Naive thymus-derived CD4-positive, alpha-beta T cell (primary cell): ENCODE results near the gene TTC39A. TPM values are rescaled to one million over a fixed set of nuclear protein-coding genes. Genes with fewer than 3 reads are reported as not detected.

ENCODE experiments used
- ATAC-seq: fragments of 150-1000 bp; cut with Tn5 transposase; 2 replicates; pipeline ENCODE4 v1.10.0; 2021; ENCODE audit warnings: mild to moderate bottlenecking, moderate library complexity
- CTCF ChIA-PET: fragments of 350-600 bp; sonication (Branson Sonifier 250); formaldehyde crosslinking; loops from one replicate; lab custom pipeline; 2021; ENCODE audit warnings: antibody characterized with exemption; lab: Charles Lee
- POLR2A ChIA-PET: fragments of 350-600 bp; sonication (Branson Sonifier 250); formaldehyde crosslinking; loops from one replicate; lab custom pipeline; 2021; ENCODE audit warnings: antibody characterized with exemption, inconsistent platforms; lab: Charles Lee
- DNase-seq, 9 donors: peaks; one replicate each; pipeline versions ENCODE4 v3.0.0 to v3.0.0-alpha.2; 2020 to 2022; ENCODE audit warnings: mixed read lengths in 1 of 9
- H3K27ac ChIP-seq: one replicate; pipeline ENCODE4 v1.7.0; 2013; ENCODE audit warnings: mild to moderate bottlenecking, low read depth, low read length, moderate library complexity
- H3K27me3 ChIP-seq, 2 donors: one replicate each; pipeline ENCODE4 v1.7.0; 2013; ENCODE audit warnings: low read length in 2 of 2, mild to moderate bottlenecking in 2 of 2, moderate library complexity in 2 of 2; ENCODE audit not compliant: control insufficient read depth in 2 of 2, insufficient read depth in 2 of 2
- H3K36me3 ChIP-seq, 3 experiments: 1 replicate in 2 of 3; 2 replicates in 1 of 3; pipeline ENCODE4 v1.7.0; 2013; ENCODE audit warnings: low read length in 3 of 3, mild to moderate bottlenecking in 3 of 3, moderate library complexity in 1 of 3; ENCODE audit not compliant: insufficient read depth in 3 of 3, control insufficient read depth in 2 of 3
- H3K4me1 ChIP-seq, 2 donors: one replicate each; pipeline ENCODE4 v1.7.0; 2013; ENCODE audit warnings: low read length in 2 of 2, mild to moderate bottlenecking in 2 of 2, moderate library complexity in 1 of 2; ENCODE audit not compliant: control insufficient read depth in 2 of 2, insufficient read depth in 2 of 2
- H3K4me3 ChIP-seq: 2 replicates; pipeline ENCODE4 v1.7.0; 2013; ENCODE audit warnings: mild to moderate bottlenecking, low read length
- H3K9me3 ChIP-seq, 3 experiments: 1 replicate in 2 of 3; 2 replicates in 1 of 3; pipeline ENCODE4 v1.7.0; 2013; ENCODE audit warnings: low read length in 3 of 3; ENCODE audit not compliant: control insufficient read depth in 2 of 3
- H3K27ac Mint-ChIP-seq, 9 donors: one replicate each; pipeline ENCODE4 v1.8.0; 2020 to 2022; ENCODE audit warnings: mixed read lengths in 9 of 9, mild to moderate bottlenecking in 8 of 9, moderate library complexity in 5 of 9, inconsistent platforms in 2 of 9
- H3K27me3 Mint-ChIP-seq, 5 donors: one replicate each; pipeline ENCODE4 v1.8.0; 2021 to 2022; ENCODE audit warnings: mixed read lengths in 5 of 5, mild to moderate bottlenecking in 1 of 5
- H3K36me3 Mint-ChIP-seq, 5 donors: one replicate each; pipeline ENCODE4 v1.8.0; 2020 to 2022; ENCODE audit warnings: mixed read lengths in 5 of 5, mild to moderate bottlenecking in 3 of 5, inconsistent platforms in 1 of 5
- H3K4me1 Mint-ChIP-seq, 7 donors: one replicate each; pipeline ENCODE4 v1.8.0; 2020 to 2022; ENCODE audit warnings: mixed read lengths in 7 of 7, mild to moderate bottlenecking in 3 of 7, inconsistent platforms in 1 of 7
- H3K4me3 Mint-ChIP-seq, 10 donors: one replicate each; pipeline ENCODE4 v1.8.0; 2020 to 2022; ENCODE audit warnings: mild to moderate bottlenecking in 10 of 10, mixed read lengths in 10 of 10, moderate library complexity in 6 of 10, inconsistent platforms in 2 of 10
- H3K9me3 Mint-ChIP-seq, 11 donors: one replicate each; pipeline ENCODE4 v1.8.0; 2020 to 2022; ENCODE audit warnings: mixed read lengths in 11 of 11, mild to moderate bottlenecking in 4 of 11, inconsistent platforms in 1 of 11, moderate library complexity in 1 of 11
- intact Hi-C, 2 donors: fragments of 100-400 bp; cut with micrococcal nuclease; formaldehyde crosslinking; loops; one replicate each; pipeline ENCODE4 v1.15.1; 2023
- polyA plus RNA-seq, 2 donors: library from polyadenylated mRNA; unstranded; fragments of 300-500 nt; fragmentation: Illumina TruSeq; gene quantifications; one replicate each; pipeline ENCODE4 v1.2.3, GENCODE V29; 2021
- total RNA-seq, 6 experiments: library from RNA in 5 of 6; stranded (reverse) in 5 of 6; gene quantifications; 1 replicate in 5 of 6; 2 replicates in 1 of 6; pipeline ENCODE4 v1.2.3 and lab custom pipeline; 2021 to 2026

TTC39A gene
- total and polyA plus RNA-seq, 7 experiments from 2014 or later, result 0.16 TPM; not detected in 6

- Mint-ChIP-seq H3K4me3 (no peak overlapping the region), H3K4me1 (peaks cover 0 to 14% (median 9%) of the 10 kb centered on the region in 7 donors), H3K36me3 (no peaks in the 10 kb centered on the region), H3K9me3 (no peaks in the 10 kb centered on the region), H3K27me3 (no peaks in the 10 kb centered on the region), H3K27ac (no peak overlapping the region)
- Histone ChIP-seq H3K4me1 (no peaks in the 10 kb centered on the region), H3K9me3 (no peaks in the 10 kb centered on the region), H3K4me3 (no peak overlapping the region), H3K27me3 (no peaks in the 10 kb centered on the region), H3K36me3 (no peaks in the 10 kb centered on the region), H3K27ac (no peak overlapping the region)
- DNase-seq (no peak), ATAC-seq (no peak)
- ChIA-PET POLR2A (no interaction called here), CTCF (no interaction called here)
- intact Hi-C loops, result no loop called here
These were observed 28.6 kb downstream of the TTC39A start for GRCh38 chr1:51301844-51302162.

GRCh38 chr1:51301152-51301843, 29.1 kb downstream of the TTC39A start:
- H3K4me1 ChIP-seq, result no peaks in the 10 kb centered on the region
- H3K36me3 ChIP-seq, result no peaks in the 10 kb centered on the region
- H3K27me3 Mint-ChIP-seq, result no peaks in the 10 kb centered on the region
- CTCF ChIA-PET, result no interaction called here
- no peak overlapping the region for H3K4me3 ChIP-seq
- no peaks in the 10 kb centered on the region for H3K9me3 ChIP-seq
- no peak for DNase-seq
- no peak overlapping the region for H3K4me3 Mint-ChIP-seq
- H3K4me1 Mint-ChIP-seq, result peaks cover 0 to 19% (median 10%) of the 10 kb centered on the region in 7 donors
- H3K27ac Mint-ChIP-seq, result no peak overlapping the region
- no peaks in the 10 kb centered on the region for H3K9me3 Mint-ChIP-seq
- H3K27ac ChIP-seq, result no peak overlapping the region
- intact Hi-C loops, result no loop called here
- H3K36me3 Mint-ChIP-seq, result no peaks in the 10 kb centered on the region
- no peak for ATAC-seq
- H3K27me3 ChIP-seq, result no peaks in the 10 kb centered on the region
- POLR2A ChIA-PET, result no interaction called here

GRCh38 chr1:51299981-51300670, 30.2 kb downstream of the TTC39A start:
- Histone ChIP-seq H3K36me3 (no peaks in the 10 kb centered on the region), H3K4me1 (no peaks in the 10 kb centered on the region), H3K27ac (no peak overlapping the region), H3K27me3 (no peaks in the 10 kb centered on the region), H3K4me3 (no peak overlapping the region), H3K9me3 (no peaks in the 10 kb centered on the region)
- ChIA-PET CTCF (no interaction called here), POLR2A (no interaction called here)
- H3K9me3 Mint-ChIP-seq, result no peaks in the 10 kb centered on the region
- intact Hi-C loops, result loop anchor here (5.0 to 10.0 kb wide), 3 partner anchors 113 to 935 kb away; no protein-coding TSS in a partner anchor
- H3K27me3 Mint-ChIP-seq, result no peaks in the 10 kb centered on the region
- H3K4me3 Mint-ChIP-seq, result no peak overlapping the region
- no peak overlapping the region for H3K27ac Mint-ChIP-seq
- DNase-seq (no peak), ATAC-seq (no peak)
- no peaks in the 10 kb centered on the region for H3K36me3 Mint-ChIP-seq
- H3K4me1 Mint-ChIP-seq, result peaks cover 0 to 26% (median 12%) of the 10 kb centered on the region in 7 donors

GRCh38 chr1:51299185-51299885, 31.0 kb downstream of the TTC39A start:
- ChIA-PET CTCF (interaction anchor here (1.0 kb wide), 1 partner anchor 110 kb away, joined by 4 read pairs; no protein-coding TSS in a partner anchor), POLR2A (no interaction called here)
- Histone ChIP-seq H3K27ac (no peak overlapping the region), H3K4me3 (no peak overlapping the region), H3K4me1 (no peaks in the 10 kb centered on the region), H3K9me3 (no peaks in the 10 kb centered on the region), H3K27me3 (no peaks in the 10 kb centered on the region), H3K36me3 (no peaks in the 10 kb centered on the region)
- no peaks in the 10 kb centered on the region for H3K9me3 Mint-ChIP-seq
- no peak for ATAC-seq
- intact Hi-C loops, result loop anchor here (5.0 to 10.0 kb wide), 3 partner anchors 112 to 935 kb away; no protein-coding TSS in a partner anchor
- peaks cover 0 to 28% (median 12%) of the 10 kb centered on the region in 7 donors for H3K4me1 Mint-ChIP-seq
- DNase-seq, result no peak
- H3K27ac Mint-ChIP-seq, result no peak overlapping the region
- H3K27me3 Mint-ChIP-seq, result no peaks in the 10 kb centered on the region
- H3K36me3 Mint-ChIP-seq, result no peaks in the 10 kb centered on the region
- H3K4me3 Mint-ChIP-seq, result no peak overlapping the region

- peak overlapping the region in 5 of 10 donors; percentile 10 to 75 (median 30) for H3K4me3 Mint-ChIP-seq
- peak overlapping the region in 2 of 9 donors; percentile 17 to 45 for H3K27ac Mint-ChIP-seq
- H3K9me3 ChIP-seq, result no peaks in the 10 kb centered on the region
- CTCF ChIA-PET, result interaction anchor here (1.0 kb wide), 1 partner anchor 109 kb away, joined by 4 read pairs; no protein-coding TSS in a partner anchor
- POLR2A ChIA-PET, result no interaction called here
- no peaks in the 10 kb centered on the region for H3K27me3 ChIP-seq
- intact Hi-C loops, result loop anchor here (5.0 to 10.0 kb wide), 3 partner anchors 111 to 934 kb away; no protein-coding TSS in a partner anchor
- DNase-seq (no peak), ATAC-seq (no peak)
- H3K36me3 ChIP-seq, result no peaks in the 10 kb centered on the region
- peaks cover 0 to 28% (median 9%) of the 10 kb centered on the region in 7 donors for H3K4me1 Mint-ChIP-seq
- no peaks in the 10 kb centered on the region for H3K4me1 ChIP-seq
- H3K27ac ChIP-seq, result no peak overlapping the region
- H3K27me3 Mint-ChIP-seq, result no peaks in the 10 kb centered on the region
- H3K36me3 Mint-ChIP-seq, result no peaks in the 10 kb centered on the region
- H3K4me3 ChIP-seq, result no peak overlapping the region
- no peaks in the 10 kb centered on the region for H3K9me3 Mint-ChIP-seq
These were observed 32.0 kb downstream of the TTC39A start for GRCh38 chr1:51298322-51298705.

GRCh38 chr1:51297401-51298321, 32.7 kb downstream of the TTC39A start:
- H3K9me3 Mint-ChIP-seq, result no peaks in the 10 kb centered on the region
- ATAC-seq, result no peak
- Histone ChIP-seq H3K27ac (no peak overlapping the region), H3K27me3 (no peaks in the 10 kb centered on the region), H3K36me3 (no peaks in the 10 kb centered on the region), H3K4me1 (no peaks in the 10 kb centered on the region), H3K9me3 (no peaks in the 10 kb centered on the region), H3K4me3 (no peak overlapping the region)
- DNase-seq, result no peak
- ChIA-PET CTCF (interaction anchor here (0.8 to 1.2 kb wide), 3 partner anchors 8 to 368 kb away, joined by 3 to 4 read pairs (median 3); no protein-coding TSS in a partner anchor), POLR2A (no interaction called here)
- no peaks in the 10 kb centered on the region for H3K27me3 Mint-ChIP-seq
- H3K27ac Mint-ChIP-seq, result peak overlapping the region in 6 of 9 donors; percentile 19 to 80 (median 36)
- peak overlapping the region; percentile 30 to 82 (median 68) for H3K4me3 Mint-ChIP-seq
- no peaks in the 10 kb centered on the region for H3K36me3 Mint-ChIP-seq
- intact Hi-C loops, result loop anchor here (1.0 to 10.0 kb wide), 7 partner anchors 61 to 933 kb away; partner anchors contain the start of gene RNF11 (in 2 of the 2)
- H3K4me1 Mint-ChIP-seq, result peaks cover 0 to 28% (median 9%) of the 10 kb centered on the region in 7 donors
